ENCODE results near the gene GRAMD4.

The GRAMD4 gene

DNA sequence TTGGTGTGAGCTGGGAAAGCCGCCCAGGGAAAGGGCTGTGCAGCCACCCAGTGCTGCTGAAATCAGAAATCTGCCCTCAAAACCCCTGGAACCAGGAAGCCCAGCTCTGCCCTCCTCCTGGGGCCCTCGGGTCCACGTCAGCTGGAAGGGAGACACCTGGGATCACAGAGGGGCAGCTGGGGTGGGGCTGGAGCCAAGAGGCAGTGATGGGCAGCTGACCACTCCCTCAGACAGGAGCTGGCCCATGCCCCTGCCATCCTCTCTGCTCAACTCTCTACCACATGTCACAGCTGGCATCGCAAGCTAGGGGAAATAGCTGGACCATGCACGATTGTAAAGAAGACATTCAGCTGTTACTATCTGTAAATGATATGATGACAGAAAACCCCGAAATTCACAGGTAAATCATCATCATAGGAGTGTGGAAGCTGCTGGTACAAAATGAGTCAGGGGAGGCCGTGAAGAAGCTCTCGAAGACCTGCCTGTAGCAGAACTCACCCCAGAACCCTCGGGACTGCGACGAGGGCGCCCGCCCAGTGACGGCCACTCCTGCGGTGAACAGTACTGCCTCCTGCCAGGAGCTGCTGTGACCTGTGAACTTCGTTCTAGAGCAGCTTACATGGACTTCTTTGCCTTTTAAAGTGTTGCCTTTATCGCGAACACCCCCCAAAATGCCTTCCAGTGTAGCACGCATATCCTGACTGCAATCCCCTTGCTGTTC lies 62.0 kb downstream of the GRAMD4 start:
- no peak for TF ChIP-seq CTCF (IDR thresholded peaks at IDR 0.05; ENCODE audit: borderline replicate concordance, insufficient read depth, low read depth, low read length)
- H3K4me3 ChIP-seq (ENCODE audit: low read depth, low read length): no peak overlapping the region

DNA sequence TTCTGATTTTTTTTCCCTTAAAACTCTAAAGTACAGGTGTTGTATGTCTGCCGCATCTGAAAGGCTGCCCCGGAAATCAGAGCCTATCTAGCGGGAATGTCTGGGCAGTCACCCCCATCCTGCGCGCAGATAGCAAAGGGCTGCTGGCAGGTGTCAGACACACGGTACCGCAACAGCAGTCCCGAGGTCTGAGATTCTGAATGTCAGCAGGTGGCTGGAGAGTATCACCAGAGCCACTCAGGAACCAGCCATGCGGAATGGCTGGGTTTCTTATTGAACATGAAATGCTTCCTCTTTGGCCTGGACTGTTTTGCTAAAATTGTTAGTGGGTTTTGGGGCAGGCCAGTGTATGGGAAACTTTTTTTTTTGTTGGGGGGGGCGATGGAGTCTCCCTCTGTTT lies 64.5 kb downstream of the GRAMD4 start:
- TF ChIP-seq CTCF (IDR thresholded peaks at IDR 0.05; ENCODE audit: borderline replicate concordance, insufficient read depth, low read depth, low read length): no peak
- H3K4me3 ChIP-seq (ENCODE audit: low read depth, low read length): no peak overlapping the region

- H3K4me3 ChIP-seq (ENCODE audit: low read depth, low read length): no peak overlapping the region
- TF ChIP-seq CTCF (IDR thresholded peaks at IDR 0.05; ENCODE audit: borderline replicate concordance, insufficient read depth, low read depth, low read length): no peak
Observed at GRCh38 chr22:46686221-46687047, 66.2 kb downstream of the GRAMD4 start.

DNA sequence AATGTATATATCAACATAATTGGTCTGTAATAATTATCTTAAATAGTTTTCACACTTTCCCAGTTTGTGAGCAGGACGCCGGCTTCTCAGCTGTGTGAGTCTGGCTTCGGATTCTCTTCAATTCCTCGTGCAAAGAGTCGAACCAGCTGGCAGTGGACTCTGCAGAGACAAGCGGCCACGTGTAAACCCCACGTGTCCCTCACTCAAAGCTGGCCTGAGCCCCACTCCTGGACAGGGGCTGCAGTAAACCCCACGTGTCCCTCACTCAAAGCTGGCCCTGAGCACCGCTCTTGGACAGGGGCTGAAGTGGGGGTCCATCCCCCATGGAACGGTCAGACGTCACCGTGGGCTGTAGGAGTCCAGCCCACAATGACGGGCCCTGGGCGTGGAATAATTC lies 66.9 kb downstream of the GRAMD4 start:
- no peak overlapping the region for H3K4me3 ChIP-seq (ENCODE audit: low read depth, low read length)
- no peak for TF ChIP-seq CTCF (IDR thresholded peaks at IDR 0.05; ENCODE audit: borderline replicate concordance, insufficient read depth, low read depth, low read length)

DNA sequence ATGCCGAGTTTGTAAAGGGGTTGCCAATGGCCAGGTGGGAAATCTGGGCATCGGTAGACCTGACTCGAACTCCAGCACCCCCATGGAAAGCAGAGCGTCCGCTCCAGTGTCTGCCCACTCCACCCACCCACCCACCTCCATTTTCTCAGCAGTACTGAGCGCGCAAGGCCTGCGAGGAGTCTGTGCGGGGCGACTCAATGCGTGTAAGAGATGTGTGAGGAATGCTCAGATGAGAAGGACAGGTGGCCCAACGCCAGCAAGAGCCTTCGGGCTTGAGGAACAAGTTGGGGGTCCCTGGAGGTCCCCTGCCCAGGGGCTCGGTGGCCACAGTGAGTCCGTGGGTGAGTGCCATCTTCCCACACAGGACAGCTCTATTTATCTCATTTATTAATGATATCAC lies 67.3 kb downstream of the GRAMD4 start:
- H3K4me3 ChIP-seq (ENCODE audit: low read depth, low read length): no peak overlapping the region
- TF ChIP-seq CTCF (IDR thresholded peaks at IDR 0.05; ENCODE audit: borderline replicate concordance, insufficient read depth, low read depth, low read length): no peak

DNA sequence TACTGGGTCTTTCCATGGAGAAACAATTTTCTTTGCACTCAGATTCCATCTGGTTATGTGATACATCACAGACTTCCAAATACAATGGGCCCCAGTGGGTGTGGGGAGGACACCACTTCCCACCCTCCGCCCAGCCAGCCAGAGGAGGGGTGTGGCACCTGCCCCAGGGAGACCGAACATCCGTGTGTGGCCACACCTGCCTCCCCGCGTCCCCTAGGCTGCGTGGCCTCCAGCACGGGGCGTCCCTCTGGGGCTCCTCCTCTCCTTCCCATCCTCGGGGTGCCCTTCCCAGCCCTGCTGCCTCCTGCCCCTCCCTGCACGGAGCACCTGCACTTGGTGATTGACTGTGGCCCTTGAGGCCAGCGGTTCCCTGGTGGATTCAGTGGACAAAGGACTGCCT lies 68.8 kb downstream of the GRAMD4 start:
- no peak for TF ChIP-seq CTCF (IDR thresholded peaks at IDR 0.05; ENCODE audit: borderline replicate concordance, insufficient read depth, low read depth, low read length)
- H3K4me3 ChIP-seq (ENCODE audit: low read depth, low read length): no peak overlapping the region

DNA sequence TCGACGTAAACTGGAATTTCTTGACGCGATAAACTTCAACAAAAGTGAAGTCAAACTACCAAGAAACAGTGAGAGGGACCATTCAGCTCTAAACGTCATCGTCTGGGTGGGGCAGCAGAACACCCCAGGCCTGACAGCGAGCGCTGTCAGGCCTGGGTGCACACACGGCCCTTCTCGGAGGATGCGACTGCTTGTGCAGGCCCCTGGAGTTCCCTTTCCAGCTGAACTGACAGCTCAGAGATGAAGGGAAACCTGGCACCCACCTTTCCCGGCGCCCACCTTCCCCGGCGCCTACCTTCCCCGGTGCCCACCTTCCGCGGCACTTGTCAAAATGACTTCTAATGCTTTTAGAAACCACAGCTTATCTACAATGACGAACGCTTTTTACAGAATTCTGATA lies 70.0 kb downstream of the GRAMD4 start:
- H3K4me3 ChIP-seq (ENCODE audit: low read depth, low read length): no peak overlapping the region
- no peak for TF ChIP-seq CTCF (IDR thresholded peaks at IDR 0.05; ENCODE audit: borderline replicate concordance, insufficient read depth, low read depth, low read length)

Data from GM12875 (cell line).